HG02852 (cell line): Measurements from ENCODE around the gene MDC1.
"Not testable (repeated sequence)": the region's sequence is repeated elsewhere in the genome, so short reads cannot be mapped to it uniquely, and the experiment has no call there.

Source experiments
- ATAC-seq: cut with Tn5 transposase; IDR thresholded peaks from one replicate; pipeline ENCODE4 v1.9.1; 2021; ENCODE audit warnings: mild to moderate bottlenecking, moderate library complexity; ENCODE audit not compliant: unreplicated experiment

Gene MDC1

GRCh38 chr6:30717129-30717844 lies at the start of gene MDC1:
Gene MDC1 (minus strand): TSS chr6:30717281. CDS start chr6:30715175, 2,106 bp downstream.
- ATAC-seq: peak; percentile 70

- no peak for ATAC-seq
Measured at GRCh38 chr6:30766461-30767157, 49.5 kb upstream of the MDC1 start.

- not testable (repeated sequence) for ATAC-seq
Measured at GRCh38 chr6:30765495-30765894, 48.4 kb upstream of the MDC1 start.

- not testable (repeated sequence) for ATAC-seq
Measured at GRCh38 chr6:30764490-30765043, 47.5 kb upstream of the MDC1 start.

- ATAC-seq: no peak
Measured at GRCh38 chr6:30763618-30764489, 46.8 kb upstream of the MDC1 start.

GRCh38 chr6:30763155-30763617 lies 46.1 kb upstream of the MDC1 start:
- ATAC-seq: no peak

- no peak for ATAC-seq
Measured at GRCh38 chr6:30761791-30762429, 44.8 kb upstream of the MDC1 start.

GRCh38 chr6:30760549-30760948 lies 43.5 kb upstream of the MDC1 start:
- no peak for ATAC-seq

- no peak for ATAC-seq
Measured at GRCh38 chr6:30759575-30760239, 42.6 kb upstream of the MDC1 start.

GRCh38 chr6:30757261-30757904 lies 40.3 kb upstream of the MDC1 start:
- ATAC-seq: no peak

- ATAC-seq: not testable (repeated sequence)
Measured at GRCh38 chr6:30756405-30757003, 39.4 kb upstream of the MDC1 start.

- no peak for ATAC-seq
Measured at GRCh38 chr6:30754631-30755030, 37.5 kb upstream of the MDC1 start.

- ATAC-seq: no peak
Measured at GRCh38 chr6:30752157-30752927, 35.3 kb upstream of the MDC1 start.

- no peak for ATAC-seq
Measured at GRCh38 chr6:30750379-30750668, 33.2 kb upstream of the MDC1 start.

- no peak for ATAC-seq
Measured at GRCh38 chr6:30749554-30750378, 32.7 kb upstream of the MDC1 start.

GRCh38 chr6:30748851-30749540 lies 31.9 kb upstream of the MDC1 start:
- no peak for ATAC-seq
